Epithelial cell of proximal tubule (primary cell): ENCODE data around the gene RAB8A. TPM values are rescaled to one million over a fixed set of nuclear protein-coding genes. Genes with fewer than 3 reads are reported as not detected.
A peak's percentile ranks its signal among the peaks of the same experiment; 100 is the strongest.
"Not testable (repeated sequence)": the region's sequence is repeated elsewhere in the genome, so short reads cannot be mapped to it uniquely, and the experiment has no call there.

Source experiments
- DNase-seq: peaks from one replicate; pipeline ENCODE4 v3.0.0-alpha.2; 2011; ENCODE audit warnings: low read depth
- H3K4me3 ChIP-seq: 2 replicates; pipeline ENCODE4 v1.5.1; 2011; ENCODE audit warnings: low read depth, mild to moderate bottlenecking, low read length
- CTCF ChIP-seq: conservative IDR thresholded peaks from 2 replicates; pipeline ENCODE4 v1.5.1; 2012; ENCODE audit warnings: low read depth, mild to moderate bottlenecking, low read length
- total RNA-seq: library from RNA; depleted of rRNA; stranded (reverse); fragments of >200 nt; gene quantifications from 2 replicates; pipeline ENCODE4 v1.2.3, GENCODE V29; 2015

RAB8A gene
- total RNA-seq, 1 donor from 2014 or later = 62.4 TPM

DNA sequence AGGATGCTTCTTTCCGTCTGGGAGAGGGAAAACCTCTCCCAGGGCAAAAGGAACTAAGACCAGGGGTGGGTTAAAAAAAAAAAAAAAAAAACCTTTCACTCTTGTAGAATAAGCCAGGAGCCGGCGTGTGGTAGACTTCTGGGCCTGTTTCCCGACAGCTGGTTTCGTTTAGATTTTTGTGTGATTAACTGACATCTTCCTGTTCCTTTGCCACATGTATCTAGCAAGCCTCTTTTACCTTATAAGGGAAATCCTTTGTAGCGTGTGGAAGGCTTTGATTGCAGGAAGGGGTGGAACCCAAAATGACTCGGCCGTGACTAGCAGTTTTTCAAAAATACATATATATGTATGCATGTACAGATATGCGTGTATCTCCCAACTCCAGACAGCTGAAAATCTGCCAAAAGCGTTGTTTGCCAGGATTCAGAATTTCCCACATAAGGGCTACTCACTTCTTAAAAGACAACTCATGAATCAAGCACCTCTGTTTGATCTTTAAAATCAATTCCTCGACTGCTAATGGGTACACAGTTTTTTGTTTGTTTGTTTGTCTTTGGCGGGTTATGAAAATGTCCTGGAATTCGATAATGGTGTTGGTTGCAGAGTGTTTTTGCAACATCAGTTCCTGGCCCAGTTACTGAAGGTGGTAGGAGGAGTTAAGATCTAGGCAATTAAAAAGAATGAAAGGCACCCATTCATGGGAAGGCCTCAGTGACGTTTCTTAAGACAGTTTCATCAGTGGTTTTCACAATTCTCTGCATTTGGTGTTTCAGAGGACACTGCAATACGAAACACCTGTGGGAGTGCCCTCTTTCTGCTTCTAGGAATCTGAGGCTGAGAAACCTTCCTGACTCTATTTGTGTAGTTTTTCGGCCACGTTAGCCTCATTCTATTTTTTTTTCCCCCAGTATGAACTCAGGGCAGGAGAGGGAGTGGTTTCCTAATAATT lies 32.7 kb upstream of the RAB8A start:
- peak; percentile 42 for DNase-seq
- TF ChIP-seq CTCF = no peak
- peak overlapping the region; percentile 72 for H3K4me3 ChIP-seq

GRCh38 chr19:16084067-16084685 lies 27.5 kb upstream of the RAB8A start:
- DNase-seq = no peak
- TF ChIP-seq CTCF = no peak
- no peak overlapping the region for H3K4me3 ChIP-seq

DNA sequence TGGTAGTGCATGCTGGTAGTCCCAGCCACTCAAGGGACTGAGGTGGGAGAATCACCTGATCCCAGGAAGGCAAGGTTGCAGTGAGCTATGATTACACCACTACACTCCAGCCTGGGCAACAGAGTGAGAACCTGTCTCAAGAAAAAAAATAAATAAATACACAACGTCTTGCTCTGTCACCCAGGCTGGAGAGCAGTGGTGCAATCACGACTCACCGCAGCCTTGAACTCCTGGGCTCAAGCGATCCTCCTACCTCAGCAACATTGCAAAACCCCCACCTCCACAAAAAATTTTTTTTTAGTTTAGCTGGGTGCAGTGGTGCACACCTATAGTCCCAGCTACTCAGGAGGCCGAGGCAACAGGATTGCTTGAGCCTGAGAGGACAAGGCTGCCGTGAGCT lies 26.6 kb upstream of the RAB8A start:
- TF ChIP-seq CTCF = no peak
- no peak for DNase-seq
- no peak overlapping the region for H3K4me3 ChIP-seq

- DNase-seq, H3K4me3 ChIP-seq: not testable (repeated sequence)
Observed at GRCh38 chr19:16087404-16087803, 24.3 kb upstream of the RAB8A start.

DNA sequence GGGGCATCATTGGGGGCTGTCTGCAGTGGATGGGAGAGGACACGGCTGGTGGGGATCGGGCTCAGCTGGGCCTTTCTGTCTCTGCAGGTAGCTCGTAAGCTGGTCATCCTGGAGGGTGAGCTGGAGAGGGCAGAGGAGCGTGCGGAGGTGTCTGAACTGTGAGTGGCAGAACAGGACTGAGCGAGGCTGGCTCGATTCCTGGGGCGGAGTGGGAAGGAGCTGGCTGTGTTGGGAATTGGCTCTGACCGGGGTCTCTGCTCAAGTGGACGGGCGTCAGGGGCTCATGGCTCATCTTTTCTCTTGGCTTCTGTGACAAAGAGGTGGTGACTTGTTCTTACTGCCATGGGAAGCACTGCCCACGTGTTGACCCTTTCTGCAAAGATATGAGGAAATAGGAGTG lies 23.7 kb upstream of the RAB8A start:
- DNase-seq = no peak
- no peak overlapping the region for H3K4me3 ChIP-seq
- no peak for TF ChIP-seq CTCF

DNA sequence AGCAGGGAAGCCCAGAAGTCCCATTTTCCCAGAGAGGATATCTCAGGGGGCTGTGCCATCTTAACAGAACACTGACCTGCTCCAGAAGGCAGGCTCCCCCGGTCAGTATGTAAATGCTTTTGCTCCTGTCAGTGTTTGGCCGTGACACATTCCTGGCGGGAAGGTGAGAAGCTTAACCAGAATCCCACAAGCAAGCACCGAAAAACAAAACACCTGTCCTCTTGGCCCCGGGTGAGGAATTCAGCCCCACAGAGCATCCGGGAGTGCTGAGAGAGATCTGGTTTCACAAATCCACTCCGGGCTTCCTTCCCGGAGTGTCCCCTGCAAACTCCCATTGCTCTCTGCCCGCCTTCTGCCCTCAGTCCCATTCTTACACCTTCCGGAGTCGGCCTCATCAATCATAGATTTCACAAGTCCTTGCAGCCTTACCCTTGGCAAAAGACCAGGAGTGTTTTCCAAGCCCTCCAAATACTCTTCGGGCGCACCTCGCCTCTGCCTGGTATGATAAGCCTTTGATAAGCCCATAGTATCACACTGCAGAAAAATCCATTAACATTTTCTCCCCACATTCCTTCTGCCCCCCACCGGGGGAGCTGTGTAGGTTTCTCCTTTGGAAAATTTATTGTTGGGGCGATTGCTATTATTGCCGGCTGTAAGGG lies 23.2 kb upstream of the RAB8A start:
- peak; percentile 3 for TF ChIP-seq CTCF
- no peak overlapping the region for H3K4me3 ChIP-seq
- DNase-seq = no peak
